Parathyroid adenoma (tissue), 2 donors: ENCODE data around the gene JUND.
A peak's percentile ranks its signal among the peaks of the same experiment; 100 is the strongest.

Source experiments
- H2AFZ ChIP-seq: fragments of 300-600 bp; sonication (generic); one replicate; pipeline ENCODE4 v1.7.0; 2017; ENCODE audit warnings: antibody characterized with exemption, mild to moderate bottlenecking
- H3K27ac ChIP-seq: fragments of 300-600 bp; sonication (generic); one replicate; pipeline ENCODE4 v1.7.0; 2017
- H3K27me3 ChIP-seq: fragments of 300-600 bp; sonication (generic); one replicate; pipeline ENCODE4 v1.7.0; 2017; ENCODE audit warnings: low read length; ENCODE audit not compliant: control insufficient read depth, insufficient read depth
- H3K36me3 ChIP-seq: fragments of 300-600 bp; sonication (generic); one replicate; pipeline ENCODE4 v1.7.0; 2017; ENCODE audit warnings: low read length; ENCODE audit not compliant: control insufficient read depth, insufficient read depth
- H3K4me1 ChIP-seq: fragments of 300-600 bp; sonication (generic); one replicate; pipeline ENCODE4 v1.7.0; 2017; ENCODE audit warnings: control low read depth
- H3K4me2 ChIP-seq: fragments of 300-600 bp; sonication (generic); one replicate; pipeline ENCODE4 v1.7.0; 2017; ENCODE audit warnings: low read length
- H3K4me3 ChIP-seq: fragments of 300-600 bp; sonication (generic); one replicate; pipeline ENCODE4 v1.7.0; 2017; ENCODE audit warnings: low read depth, low read length
- H3K79me2 ChIP-seq: fragments of 300-600 bp; sonication (generic); one replicate; pipeline ENCODE4 v1.7.0; 2017; ENCODE audit warnings: control low read depth
- H3K9ac ChIP-seq: fragments of 300-600 bp; sonication (generic); one replicate; pipeline ENCODE4 v1.7.0; 2017; ENCODE audit warnings: mild to moderate bottlenecking
- H3K9me3 ChIP-seq: fragments of 300-600 bp; sonication (generic); one replicate; pipeline ENCODE4 v1.7.0; 2017; ENCODE audit warnings: low read length; ENCODE audit not compliant: control insufficient read depth
- TF ChIP-seq, protein P1 (sequence below): fragments of 300-600 bp; sonication (generic); IDR thresholded peaks from one replicate; pipeline ENCODE4 v1.7.0; 2017; ENCODE audit warnings: antibody characterized with exemption, mild to moderate bottlenecking
- donor health status: primary hyperparathyroidism.

JUND gene

DNA sequence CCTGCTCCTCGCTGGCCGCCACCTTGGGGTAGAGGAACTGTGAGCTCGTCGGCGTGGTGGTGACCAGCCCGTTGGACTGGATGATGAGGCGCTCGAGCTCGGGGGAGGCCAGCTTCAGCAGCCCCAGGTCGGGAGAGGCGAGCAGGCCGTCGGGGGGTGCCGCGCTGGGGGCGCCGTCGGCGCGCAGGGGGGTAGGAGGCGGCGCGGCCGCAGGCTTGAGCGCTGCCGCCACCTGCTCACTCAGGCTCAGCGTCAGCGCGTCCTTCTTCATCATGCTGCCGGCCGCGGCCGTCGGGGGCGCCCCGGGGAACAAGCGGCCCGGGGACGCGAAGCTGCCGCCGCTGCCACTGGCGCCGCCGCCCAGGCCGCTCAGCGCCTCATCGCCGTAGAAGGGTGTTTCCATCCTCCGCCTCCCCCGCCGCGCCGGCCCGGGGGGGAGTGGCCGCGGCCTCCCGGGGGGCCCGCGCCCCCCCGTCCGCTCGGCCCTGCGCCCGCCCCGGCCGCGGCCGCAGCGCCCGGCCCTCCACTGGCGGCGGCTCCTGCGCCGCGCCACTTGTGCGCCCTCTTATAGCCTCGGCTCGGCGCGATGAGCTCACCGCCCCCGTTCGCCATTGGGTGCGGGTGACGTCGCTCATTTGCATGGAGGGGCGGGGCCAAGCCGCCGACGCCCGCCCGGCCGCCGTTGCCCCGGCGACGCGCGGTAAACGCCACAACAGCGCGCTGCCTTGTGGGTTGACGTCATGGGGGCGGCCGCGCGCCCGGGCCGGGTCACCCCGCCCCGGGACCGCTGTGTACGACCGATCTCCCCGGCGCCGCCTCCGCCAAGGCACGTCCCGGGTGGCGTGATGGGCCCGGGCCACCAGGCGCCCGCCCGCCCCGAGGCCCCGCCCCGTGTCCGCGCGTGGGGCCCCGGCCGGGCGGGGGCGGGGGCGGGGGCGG, at the start of gene JUND:
Gene JUND, minus strand, starts transcription at position 541 of the 939 bp plus-strand sequence. Its CDS starts 138 bp downstream, at position 403.
- peak within 1 kb of the TSS; percentile 100 for H3K27ac ChIP-seq
- peak within 1 kb of the TSS; percentile 93 for H3K4me2 ChIP-seq
- no peaks in the 10 kb centered on the region for H3K27me3 ChIP-seq
- peaks cover 4% of the 10 kb centered on the region for H3K36me3 ChIP-seq
- H3K9ac ChIP-seq = peak within 1 kb of the TSS; percentile 100
- peak within 1 kb of the TSS; percentile 100 for H3K4me3 ChIP-seq
- H2AFZ ChIP-seq = peak within 1 kb of the TSS; percentile 68
- H3K79me2 ChIP-seq = peaks cover 9% of the 10 kb centered on the region
- no peaks in the 10 kb centered on the region for H3K9me3 ChIP-seq
- peaks cover 26% of the 10 kb centered on the region for H3K4me1 ChIP-seq
- TF ChIP-seq, protein P1, sequence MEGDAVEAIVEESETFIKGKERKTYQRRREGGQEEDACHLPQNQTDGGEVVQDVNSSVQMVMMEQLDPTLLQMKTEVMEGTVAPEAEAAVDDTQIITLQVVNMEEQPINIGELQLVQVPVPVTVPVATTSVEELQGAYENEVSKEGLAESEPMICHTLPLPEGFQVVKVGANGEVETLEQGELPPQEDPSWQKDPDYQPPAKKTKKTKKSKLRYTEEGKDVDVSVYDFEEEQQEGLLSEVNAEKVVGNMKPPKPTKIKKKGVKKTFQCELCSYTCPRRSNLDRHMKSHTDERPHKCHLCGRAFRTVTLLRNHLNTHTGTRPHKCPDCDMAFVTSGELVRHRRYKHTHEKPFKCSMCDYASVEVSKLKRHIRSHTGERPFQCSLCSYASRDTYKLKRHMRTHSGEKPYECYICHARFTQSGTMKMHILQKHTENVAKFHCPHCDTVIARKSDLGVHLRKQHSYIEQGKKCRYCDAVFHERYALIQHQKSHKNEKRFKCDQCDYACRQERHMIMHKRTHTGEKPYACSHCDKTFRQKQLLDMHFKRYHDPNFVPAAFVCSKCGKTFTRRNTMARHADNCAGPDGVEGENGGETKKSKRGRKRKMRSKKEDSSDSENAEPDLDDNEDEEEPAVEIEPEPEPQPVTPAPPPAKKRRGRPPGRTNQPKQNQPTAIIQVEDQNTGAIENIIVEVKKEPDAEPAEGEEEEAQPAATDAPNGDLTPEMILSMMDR = peak; percentile 14

DNA sequence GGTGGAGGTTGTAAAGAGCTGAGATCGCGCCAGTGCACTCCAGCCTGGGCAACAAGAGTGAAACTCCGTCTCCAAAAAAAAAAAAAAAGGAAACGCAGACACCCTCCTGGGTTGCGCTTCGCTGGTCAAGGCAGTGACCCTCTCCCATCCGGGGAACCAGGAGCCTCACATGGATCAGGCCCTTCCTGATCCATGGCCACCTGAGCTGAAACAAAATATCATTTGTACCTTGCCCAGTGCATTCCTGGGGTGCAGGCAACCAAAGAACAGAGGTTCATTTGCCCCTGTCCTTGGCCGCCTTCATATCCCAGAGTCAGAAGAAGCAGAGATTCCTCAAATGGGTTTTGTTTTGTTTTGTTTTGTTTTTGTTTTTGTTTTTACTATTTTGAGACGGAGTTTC, 49.4 kb upstream of the JUND start:
- TF ChIP-seq, protein P1 = no peak
- Histone ChIP-seq H3K4me1 (peaks cover 23% of the 10 kb centered on the region), H2AFZ (peak overlapping the region; percentile 61), H3K4me3 (no peak overlapping the region), H3K9ac (no peak overlapping the region), H3K4me2 (peak overlapping the region; percentile 13), H3K27ac (no peak overlapping the region), H3K27me3 (no peaks in the 10 kb centered on the region), H3K36me3 (no peaks in the 10 kb centered on the region), H3K79me2 (no peaks in the 10 kb centered on the region), H3K9me3 (no peaks in the 10 kb centered on the region)

DNA sequence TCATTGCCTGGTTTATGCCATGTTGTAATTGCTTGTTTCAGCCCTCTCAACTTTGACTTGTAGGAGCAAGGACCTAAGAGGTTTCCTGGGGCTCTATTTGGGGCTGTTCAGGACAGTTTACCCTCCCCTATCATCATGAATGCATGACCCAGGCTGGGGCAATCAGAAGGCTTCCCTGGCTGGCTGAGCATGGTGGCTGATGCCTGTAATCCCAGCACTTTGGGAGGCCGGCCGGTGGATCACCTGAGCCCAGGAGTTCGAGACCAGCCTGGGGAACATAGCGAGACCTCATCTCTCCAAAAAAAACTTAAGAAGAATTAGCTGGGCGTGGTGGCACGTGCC, 47.6 kb upstream of the JUND start:
- peak overlapping the region; percentile 47 for H3K4me2 ChIP-seq
- H3K27me3 ChIP-seq = no peaks in the 10 kb centered on the region
- H3K4me3 ChIP-seq = peak overlapping the region; percentile 44
- H3K9me3 ChIP-seq = no peaks in the 10 kb centered on the region
- TF ChIP-seq, protein P1 = no peak
- peak overlapping the region; percentile 77 for H2AFZ ChIP-seq
- peak overlapping the region; percentile 66 for H3K27ac ChIP-seq
- H3K36me3 ChIP-seq = no peaks in the 10 kb centered on the region
- no peaks in the 10 kb centered on the region for H3K79me2 ChIP-seq
- H3K9ac ChIP-seq = no peak overlapping the region
- peaks cover 19% of the 10 kb centered on the region for H3K4me1 ChIP-seq

DNA sequence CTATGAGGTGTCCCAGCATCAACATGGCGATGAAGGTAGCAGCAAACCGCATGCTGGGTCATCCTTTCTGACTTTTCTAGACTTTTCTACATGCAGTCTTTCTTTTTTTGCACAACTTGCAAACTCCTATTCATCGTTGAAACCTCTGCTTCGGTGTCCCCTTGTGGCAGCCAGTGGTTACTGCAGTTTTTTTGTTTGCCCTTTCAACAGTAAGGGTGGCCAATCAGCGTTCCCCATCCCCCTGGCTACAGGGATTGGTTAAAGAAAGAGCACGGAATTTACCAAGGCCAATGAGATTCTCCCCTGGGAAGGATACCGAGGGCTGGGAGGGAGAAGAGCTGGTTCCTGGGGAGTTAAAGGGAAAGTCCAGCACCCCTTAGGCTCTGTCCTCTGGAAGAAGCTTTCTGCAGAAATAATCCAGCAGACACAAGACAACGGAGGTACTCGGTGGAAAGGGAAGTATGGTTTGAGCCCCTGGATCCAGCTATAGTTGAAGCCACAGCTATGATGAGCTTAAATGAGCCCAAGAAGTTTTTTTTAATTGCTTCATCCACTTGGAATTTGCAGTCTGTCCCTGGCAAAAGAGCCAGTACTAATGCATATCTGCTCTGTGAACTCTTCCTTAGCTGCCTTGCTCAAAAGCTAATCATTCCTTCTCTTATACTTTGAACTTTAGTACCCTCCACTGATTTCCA, 47.1 kb upstream of the JUND start:
- no peak overlapping the region for H3K9ac ChIP-seq
- H3K79me2 ChIP-seq = no peaks in the 10 kb centered on the region
- peaks cover 17% of the 10 kb centered on the region for H3K4me1 ChIP-seq
- no peaks in the 10 kb centered on the region for H3K9me3 ChIP-seq
- H3K27ac ChIP-seq = peak overlapping the region; percentile 66
- peak overlapping the region; percentile 47 for H3K4me2 ChIP-seq
- H3K36me3 ChIP-seq = no peaks in the 10 kb centered on the region
- TF ChIP-seq, protein P1 = peak; percentile 97
- peak overlapping the region; percentile 44 for H3K4me3 ChIP-seq
- peak overlapping the region; percentile 77 for H2AFZ ChIP-seq
- H3K27me3 ChIP-seq = no peaks in the 10 kb centered on the region
